ENCODE data around the gene OR2T10.
"Not testable (repeated sequence)": the region's sequence is repeated elsewhere in the genome, so short reads cannot be mapped to it uniquely, and the experiment has no call there.

Gene OR2T10

DNA sequence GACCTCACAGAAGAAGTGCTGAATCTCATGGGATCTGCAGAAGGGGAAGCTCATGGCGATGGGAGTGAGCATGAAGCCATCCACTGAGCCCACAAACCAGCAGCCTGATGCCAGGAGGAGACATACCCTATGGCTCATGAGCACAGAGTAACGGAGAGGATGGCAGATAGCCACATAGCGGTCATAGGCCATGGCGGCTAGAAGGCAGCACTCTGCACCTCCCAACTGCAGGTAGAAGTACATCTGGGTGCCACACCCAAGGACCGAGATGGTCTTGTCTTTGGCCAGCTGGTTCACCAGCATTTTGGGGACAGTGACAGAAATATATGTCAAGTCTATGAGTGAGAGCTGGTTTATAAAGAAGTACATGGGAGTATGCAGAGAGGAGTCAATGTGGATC, 4.3 kb downstream of the OR2T10 start:
- no peak for DNase-seq

DNA sequence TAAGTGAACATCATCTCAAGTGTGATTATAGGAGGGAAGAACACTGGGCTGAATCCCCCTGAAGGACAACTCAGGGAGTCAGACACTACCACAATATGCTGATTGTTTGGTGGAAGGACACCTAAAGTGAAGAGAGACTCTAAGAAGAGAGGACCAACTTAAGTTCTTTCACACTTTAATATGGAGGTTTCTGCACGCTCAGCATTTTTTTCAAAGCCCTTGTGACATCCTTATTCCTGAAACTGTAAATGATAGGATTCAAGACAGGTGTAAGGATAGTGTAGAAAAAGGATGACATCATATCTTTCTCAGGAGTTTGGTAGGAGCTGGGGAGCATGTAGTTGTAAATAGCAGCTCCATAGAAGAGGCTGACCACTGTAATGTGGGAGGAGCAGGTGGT, 4.8 kb downstream of the OR2T10 start:
- no peak for DNase-seq

DNA sequence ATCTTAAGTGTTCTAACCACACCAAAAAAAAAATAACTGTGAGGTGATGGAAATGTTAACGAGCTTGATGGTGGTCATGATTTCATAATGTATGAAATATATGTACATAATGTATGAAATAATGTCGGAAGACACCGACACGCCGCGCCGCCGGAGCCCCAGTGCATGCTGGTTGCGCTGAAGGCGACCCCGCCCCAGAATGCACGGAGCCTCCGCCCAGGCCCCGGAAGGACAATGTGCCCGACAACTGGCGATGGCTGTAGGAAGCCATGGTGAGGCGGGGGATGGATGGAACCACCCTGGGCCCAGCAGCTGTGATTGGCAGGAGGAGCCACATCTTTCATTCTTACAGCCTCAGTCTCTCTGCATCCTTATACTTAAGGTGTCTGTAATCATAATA, 7.4 kb downstream of the OR2T10 start:
- DNase-seq = no peak

DNA sequence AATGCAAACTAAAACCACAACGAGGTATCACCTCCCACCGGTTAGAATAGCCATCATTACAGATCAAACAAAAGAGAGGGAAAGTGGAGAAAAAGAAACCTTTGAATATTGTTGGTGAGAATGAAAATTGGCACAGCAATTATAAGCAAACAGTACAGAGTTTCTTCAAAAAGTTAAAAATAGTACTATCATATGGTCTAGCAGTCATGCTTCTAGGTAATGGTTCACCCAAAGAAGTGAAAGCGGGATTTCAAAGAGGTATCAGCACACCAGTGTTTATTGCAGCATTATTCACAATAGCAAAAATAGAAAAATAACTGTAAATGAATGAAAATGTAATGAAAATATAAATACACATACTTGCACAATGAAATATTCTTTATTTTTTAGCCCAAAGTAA, 8.2 kb downstream of the OR2T10 start:
- no peak for DNase-seq

DNA sequence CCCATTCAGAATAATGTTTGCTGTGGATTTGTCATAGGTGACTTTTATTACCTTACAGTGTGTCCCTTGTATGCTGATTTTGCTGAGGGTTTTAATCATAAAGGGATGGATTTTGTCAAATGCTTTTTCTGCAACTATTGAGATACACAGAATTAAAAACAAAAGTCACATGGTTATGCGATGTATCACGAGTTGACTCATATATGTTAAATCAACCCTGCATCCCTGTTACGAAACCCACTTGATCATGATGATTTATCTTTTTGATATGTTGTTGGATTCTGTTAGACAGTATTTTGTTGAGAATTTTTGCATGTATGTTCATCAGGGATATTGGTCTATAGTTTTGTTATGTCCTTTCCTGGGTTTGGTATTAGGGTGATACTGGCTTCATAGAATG, 12.2 kb downstream of the OR2T10 start:
- no peak for DNase-seq

DNA sequence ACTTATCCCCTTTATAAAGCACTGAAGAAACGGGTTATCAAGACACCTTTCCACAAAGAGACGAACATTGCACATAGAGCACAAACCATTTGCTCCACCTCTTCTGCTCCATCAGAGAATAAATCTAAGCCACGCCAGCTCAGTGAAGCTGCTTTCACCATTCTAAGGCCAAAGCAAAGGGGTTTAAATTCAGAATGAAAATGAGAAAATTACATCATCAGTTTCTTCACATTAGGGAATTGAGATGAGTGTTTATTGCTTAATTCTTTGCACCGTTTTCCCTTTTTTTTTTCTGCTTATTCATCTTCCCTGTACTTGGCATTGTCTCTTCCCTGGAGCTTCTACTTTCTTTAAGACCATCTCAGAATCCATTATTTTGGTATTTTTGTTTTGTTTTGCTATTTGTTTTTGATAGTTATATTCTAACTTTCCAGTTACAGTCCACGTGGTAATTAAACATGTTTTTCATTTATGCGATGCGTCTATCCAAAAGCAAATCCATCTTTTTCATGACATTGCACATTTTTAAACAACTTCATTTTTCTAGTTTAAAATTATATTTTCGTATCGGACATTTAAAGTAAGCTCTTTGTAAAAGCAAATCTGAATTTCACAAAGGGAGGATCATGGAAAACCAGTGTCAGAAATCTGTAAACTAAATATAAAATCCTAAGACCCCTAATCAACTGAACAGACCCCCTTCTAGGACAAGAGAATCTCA, 21.1 kb downstream of the OR2T10 start:
- DNase-seq = no peak

DNA sequence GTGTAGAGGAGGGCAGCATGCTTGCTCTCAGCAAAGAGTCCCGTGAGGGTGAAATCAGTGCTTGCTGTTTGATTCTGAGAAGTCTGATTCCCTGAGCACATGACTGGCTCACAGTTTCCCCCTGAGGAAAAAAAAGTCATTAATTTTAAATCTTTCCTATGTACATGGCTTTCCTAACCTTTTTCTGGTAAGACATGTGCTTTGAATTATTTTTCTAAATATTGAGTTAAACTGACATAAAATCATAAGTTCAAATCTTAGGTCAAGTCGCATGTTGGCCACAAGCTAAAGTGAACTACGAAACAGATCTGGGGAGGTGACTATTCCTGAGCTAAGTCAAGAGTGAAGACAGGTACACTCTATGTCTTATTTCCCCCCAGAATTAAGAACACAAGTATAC, 22.8 kb downstream of the OR2T10 start, which contains the start of gene OR2T34:
Gene OR2T34, minus strand, starts transcription at position 101 of the 400 bp plus-strand sequence. Its CDS starts 0 bp downstream, at position 101.
- not testable (repeated sequence) for DNase-seq

DNA sequence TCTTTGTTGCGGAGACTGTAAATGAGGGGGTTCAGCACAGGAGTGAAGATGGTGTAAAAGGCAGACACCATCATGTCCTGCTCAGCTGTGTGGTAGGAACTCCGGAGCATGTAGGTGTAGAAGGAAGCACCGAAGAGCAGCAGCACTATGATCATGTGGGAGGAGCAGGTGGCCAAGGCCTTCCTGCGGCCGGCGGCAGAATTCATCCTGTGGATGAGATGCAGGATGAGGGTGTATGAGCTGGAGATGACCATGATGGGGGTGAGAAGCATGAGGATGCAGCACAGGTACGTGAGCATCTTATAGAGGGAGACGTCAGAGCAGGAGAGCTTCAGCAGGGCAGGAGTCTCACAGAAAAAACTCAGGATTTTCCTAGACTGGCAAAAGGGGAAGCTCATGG, 23.6 kb downstream of the OR2T10 start:
- not testable (repeated sequence) for DNase-seq

DNA sequence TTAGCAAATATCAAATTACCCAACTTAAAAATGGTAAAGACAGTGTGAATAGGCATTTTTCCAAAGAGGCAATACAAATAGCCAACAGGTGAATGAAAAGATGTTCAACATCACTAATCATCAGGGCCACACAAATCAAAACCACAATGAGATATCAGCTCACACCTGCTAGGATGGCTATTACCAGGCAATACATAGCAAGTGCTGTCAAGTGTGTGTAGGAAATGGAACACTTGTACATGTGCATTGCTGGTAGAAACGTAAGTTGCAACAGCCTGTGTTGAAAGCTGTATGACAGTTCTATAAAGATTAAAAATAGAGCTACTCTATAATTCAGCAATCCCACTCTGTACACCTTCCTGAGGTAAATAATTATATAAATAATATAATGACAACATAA, 25.5 kb downstream of the OR2T10 start:
- not testable (repeated sequence) for DNase-seq

DNA sequence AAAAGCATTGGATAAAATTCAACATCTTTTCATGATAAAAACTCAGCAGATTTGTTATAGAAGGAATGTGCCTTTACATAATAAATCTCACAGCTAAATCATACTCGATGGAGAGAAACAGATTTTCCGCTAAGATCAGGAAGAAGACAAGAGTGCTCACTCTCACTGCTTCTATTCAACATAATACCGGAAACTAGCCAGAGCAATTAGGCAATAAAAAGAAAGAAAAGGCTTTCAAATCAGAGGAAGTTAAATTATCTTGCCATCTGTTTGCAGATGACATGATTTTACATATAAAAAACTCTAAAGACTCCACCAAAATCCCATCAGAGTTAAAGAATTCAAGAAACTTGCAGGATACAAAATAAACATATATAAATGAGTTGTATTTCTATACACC, 26.7 kb downstream of the OR2T10 start:
- not testable (repeated sequence) for DNase-seq

DNA sequence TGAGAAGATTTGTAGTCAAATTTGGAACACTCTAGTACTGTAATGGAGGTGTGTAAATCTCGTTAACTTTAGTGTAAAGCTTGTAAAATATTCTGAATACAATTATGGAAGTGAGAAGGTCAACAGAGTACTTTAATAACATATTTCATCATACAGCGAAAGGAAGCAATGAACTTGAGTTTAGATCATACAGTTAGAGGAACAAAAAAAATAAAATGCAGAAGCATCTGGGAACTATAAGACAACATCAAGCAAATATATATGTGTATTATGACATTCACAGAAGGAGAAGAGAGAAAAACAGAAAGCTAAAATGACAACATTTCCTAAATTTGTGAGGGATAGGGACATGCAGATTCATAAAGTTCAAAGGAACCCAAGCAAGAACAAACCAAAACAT, 28.5 kb downstream of the OR2T10 start:
- not testable (repeated sequence) for DNase-seq

DNA sequence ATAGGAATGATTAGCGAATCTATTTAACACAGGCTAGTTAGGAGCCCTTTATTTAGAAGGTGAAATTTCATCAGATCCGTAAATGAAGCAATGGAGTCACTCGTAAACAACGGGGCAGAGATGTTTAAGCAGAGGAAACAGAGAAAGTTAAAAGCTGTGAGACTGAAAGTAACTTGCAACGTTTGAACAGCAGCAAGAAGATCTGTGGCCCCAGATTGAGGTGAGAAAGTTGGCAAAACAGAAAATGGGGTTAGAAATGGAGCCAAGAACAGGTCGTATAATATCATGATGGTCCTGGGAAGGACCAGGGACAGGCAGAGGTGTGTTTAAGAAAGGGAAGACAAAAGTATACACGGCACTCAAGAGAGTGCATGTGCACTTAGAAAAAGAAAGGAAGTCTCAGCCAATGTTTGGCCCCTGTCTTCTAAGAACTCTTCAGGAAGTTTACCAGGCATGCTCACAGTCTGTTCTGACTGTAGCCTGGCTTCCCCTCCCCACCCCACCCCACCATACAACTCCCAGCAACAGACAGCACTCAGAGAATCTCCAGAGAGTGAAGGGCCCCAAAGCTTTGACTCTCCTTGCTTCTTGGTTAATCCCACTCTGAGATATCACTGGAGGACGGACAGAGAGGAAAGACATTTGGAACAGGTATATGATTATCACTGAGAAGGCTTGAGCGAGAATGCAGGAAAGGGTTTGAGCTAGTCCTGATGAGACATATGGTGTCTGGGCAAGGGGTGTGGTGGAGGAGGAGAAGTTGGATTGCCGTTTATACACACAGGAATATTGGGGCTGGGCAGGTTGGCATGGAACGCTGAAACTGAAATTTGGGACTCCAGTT, 31.7 kb downstream of the OR2T10 start:
- not testable (repeated sequence) for DNase-seq

DNA sequence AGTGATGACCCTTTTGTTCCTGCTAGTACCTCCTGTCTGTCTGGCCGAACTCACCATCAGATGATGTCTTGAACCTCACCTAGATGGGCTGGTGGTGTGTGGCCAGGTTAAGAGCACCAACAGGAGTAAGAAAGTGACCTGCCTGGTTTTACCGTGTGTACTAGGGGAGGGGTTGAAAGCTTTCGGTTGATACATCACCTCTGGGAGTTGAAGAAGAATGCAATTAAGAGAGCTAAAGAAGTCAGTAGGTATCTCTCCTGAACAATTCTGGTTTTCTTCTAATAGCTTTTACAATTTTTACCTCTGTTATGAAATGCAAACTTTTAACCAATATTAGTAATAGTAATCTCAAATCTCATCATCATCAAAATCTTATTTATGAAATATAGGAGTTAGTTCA, 34.8 kb downstream of the OR2T10 start, which contains the start of gene OR2T29:
Gene OR2T29, minus strand, starts transcription at position 101 of the 400 bp plus-strand sequence. CDS start 3,281 bp downstream, outside the sequence.
- not testable (repeated sequence) for DNase-seq

DNA sequence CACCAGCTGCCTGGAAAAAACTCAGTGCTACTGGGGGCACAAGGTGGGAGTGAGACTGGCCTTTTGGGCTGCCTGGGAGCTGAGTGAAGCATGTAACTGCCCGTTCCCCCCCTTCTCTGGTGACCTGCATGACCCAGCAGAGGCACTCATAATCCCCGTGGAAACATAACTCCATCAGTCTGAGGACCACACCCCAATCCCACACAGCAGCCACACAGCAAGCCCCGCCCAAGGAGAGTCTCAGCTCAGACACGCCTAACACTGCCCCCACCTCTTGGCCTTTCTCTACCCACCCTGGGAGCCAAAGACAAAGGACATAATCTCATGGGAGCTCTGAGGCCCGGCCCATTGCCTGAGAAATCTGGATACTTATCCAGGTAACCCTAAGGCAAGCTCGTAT, 46.5 kb downstream of the OR2T10 start:
- not testable (repeated sequence) for DNase-seq

DNA sequence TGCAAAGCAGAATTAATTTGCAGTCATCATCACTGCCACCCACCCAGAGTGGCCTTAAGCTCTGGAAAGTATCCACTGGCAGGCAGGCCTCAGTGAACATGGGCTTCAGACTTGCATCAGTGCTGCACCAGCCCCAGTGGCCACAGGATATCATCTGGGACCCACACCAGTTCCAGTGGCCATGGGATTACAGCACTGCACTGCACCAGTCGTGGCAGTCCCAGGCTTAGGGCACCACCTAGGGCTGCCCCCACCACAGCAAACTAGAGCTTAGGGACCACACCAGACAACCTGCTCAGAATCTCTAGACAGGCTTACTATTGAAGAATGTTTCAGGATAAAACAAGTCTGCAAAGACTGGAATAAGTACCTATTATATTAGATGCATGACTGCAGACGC, 50.1 kb downstream of the OR2T10 start:
- not testable (repeated sequence) for DNase-seq
